A673 (cell line): ENCODE measurements around the gene CAMSAP1.
"Not testable (repeated sequence)": the region's sequence is repeated elsewhere in the genome, so short reads cannot be mapped to it uniquely, and the experiment has no call there.

Experiments used
- CTCF ChIP-seq: fragments of 300-800, 200-600 bp; sonication (generic); conservative IDR thresholded peaks from 2 replicates; pipeline ENCODE4 v1.5.1; 2017; ENCODE audit warnings: low read depth, mild to moderate bottlenecking, antibody characterized with exemption, low read length, moderate library complexity, mixed read lengths
- EZH2 ChIP-seq: fragments of 200-600 bp; sonication (generic); IDR thresholded peaks from 2 replicates; pipeline ENCODE4 v1.6.1; 2017; ENCODE audit warnings: borderline replicate concordance, low read depth, mild to moderate bottlenecking, mixed read lengths, antibody characterized with exemption, low read length; ENCODE audit not compliant: poor library complexity, severe bottlenecking

- TF ChIP-seq CTCF, EZH2: not testable (repeated sequence)
These were observed 15.0 kb downstream of the CAMSAP1 start for GRCh38 chr9:135892327-135892726.
